ENCODE data around the gene SNX9. TPM values are rescaled to one million over a fixed set of nuclear protein-coding genes. Genes with fewer than 3 reads are reported as not detected.
A peak's percentile ranks its signal among the peaks of the same experiment; 100 is the strongest.

The SNX9 gene
- total and polyA plus RNA-seq, 2 donors (not counting 1 experiment from before 2014, with no cell fraction given) = 10.0 to 50.7 TPM

DNA sequence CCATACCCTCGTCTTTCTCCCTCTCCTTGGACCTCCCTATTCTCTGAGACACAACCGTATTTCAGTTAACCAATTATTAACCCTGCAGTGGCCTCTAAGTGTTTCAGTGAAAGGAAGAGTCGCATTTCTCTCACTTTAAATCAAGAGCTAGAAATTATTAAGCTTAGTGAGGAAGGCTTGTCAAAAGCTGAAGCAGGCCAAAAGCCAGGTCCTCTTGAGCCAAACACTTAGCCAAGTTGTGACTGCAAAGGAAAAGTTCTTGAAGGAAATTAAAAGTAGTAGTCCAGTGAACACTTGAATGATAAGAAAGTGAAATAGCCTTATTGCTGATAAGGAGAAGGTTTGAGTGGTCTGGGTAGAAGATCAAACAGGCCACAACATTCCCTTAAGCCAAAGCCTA is 58.3 kb downstream of the SNX9 start:
- H3K27ac Mint-ChIP-seq = no peak overlapping the region

DNA sequence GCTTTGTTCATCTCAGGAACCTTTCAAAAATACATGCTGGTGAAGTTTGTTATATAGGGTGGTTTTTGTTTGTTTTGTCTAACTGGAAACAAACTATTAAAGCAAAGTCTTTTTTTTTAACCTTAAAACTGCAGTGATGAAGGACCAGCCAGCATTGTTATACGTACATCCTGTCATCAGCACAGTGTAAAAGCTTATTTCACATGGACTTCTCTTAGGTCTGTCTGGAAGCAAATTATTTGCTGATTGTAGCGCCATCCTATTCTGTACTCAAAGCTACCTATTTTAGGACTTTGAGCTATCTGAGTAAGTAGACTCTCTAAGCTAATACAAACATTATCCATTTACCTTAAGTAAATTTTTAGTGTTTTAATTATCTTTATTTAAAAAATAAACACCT is 61.7 kb downstream of the SNX9 start:
- intact Hi-C loops (cut with micrococcal nuclease) = no loop called here
- DNase-seq (no peak), ATAC-seq (ENCODE audit: low read depth) (no peak)
- Histone ChIP-seq H3K4me2 (replicated peaks; ENCODE audit: low read depth, low read length, poor library complexity, severe bottlenecking) (peak overlapping the region; percentile 32), H3K36me3 (replicated peaks in 1 of 2; ENCODE audit: control extremely low read depth in 1 of 2, control insufficient read depth in 1 of 2, extremely low read depth in 1 of 2, insufficient read depth in 2 of 2, low read length in 1 of 2) (peaks cover 0 to 31% of the 10 kb centered on the region in 2 experiments), H3K27ac (ENCODE audit: low read length in 2 of 2) (peak overlapping the region; percentile 66 to 71), H3K9me3 (ENCODE audit: control extremely low read depth in 1 of 3, control insufficient read depth in 2 of 3, insufficient read depth in 1 of 3, low read length in 2 of 3) (no peaks in the 10 kb centered on the region), H3K4me1 (ENCODE audit: control insufficient read depth in 2 of 2, insufficient read depth in 2 of 2, low read length in 2 of 2) (peaks cover 16 to 19% of the 10 kb centered on the region in 2 donors), H3K4me3 (ENCODE audit: control extremely low read depth in 1 of 5, extremely low read depth in 1 of 5, insufficient read depth in 1 of 5, low read depth in 2 of 5, low read length in 4 of 5) (peak overlapping the region in 1 of 5 experiments; percentile 1), H3K79me2 (ENCODE audit: control insufficient read depth, insufficient read depth, low read length) (peaks cover 24% of the 10 kb centered on the region), H3K9ac (ENCODE audit: low read length) (no peak overlapping the region), H2AFZ (ENCODE audit: insufficient read depth, low read depth, low read length, poor library complexity, severe bottlenecking) (no peak overlapping the region), H3K27me3 (replicated peaks in 1 of 4; ENCODE audit: control extremely low read depth in 1 of 4, control insufficient read depth in 3 of 4, insufficient read depth in 4 of 4, low read length in 3 of 4) (no peaks in the 10 kb centered on the region), H4K20me1 (ENCODE audit: control insufficient read depth, insufficient read depth, low read length, poor library complexity, severe bottlenecking) (no peaks in the 10 kb centered on the region)
- no CpG with 5 or more reads among the region's 2 CpGs for WGBS (ENCODE audit: insufficient coverage)
- TF ChIP-seq, protein P1, sequence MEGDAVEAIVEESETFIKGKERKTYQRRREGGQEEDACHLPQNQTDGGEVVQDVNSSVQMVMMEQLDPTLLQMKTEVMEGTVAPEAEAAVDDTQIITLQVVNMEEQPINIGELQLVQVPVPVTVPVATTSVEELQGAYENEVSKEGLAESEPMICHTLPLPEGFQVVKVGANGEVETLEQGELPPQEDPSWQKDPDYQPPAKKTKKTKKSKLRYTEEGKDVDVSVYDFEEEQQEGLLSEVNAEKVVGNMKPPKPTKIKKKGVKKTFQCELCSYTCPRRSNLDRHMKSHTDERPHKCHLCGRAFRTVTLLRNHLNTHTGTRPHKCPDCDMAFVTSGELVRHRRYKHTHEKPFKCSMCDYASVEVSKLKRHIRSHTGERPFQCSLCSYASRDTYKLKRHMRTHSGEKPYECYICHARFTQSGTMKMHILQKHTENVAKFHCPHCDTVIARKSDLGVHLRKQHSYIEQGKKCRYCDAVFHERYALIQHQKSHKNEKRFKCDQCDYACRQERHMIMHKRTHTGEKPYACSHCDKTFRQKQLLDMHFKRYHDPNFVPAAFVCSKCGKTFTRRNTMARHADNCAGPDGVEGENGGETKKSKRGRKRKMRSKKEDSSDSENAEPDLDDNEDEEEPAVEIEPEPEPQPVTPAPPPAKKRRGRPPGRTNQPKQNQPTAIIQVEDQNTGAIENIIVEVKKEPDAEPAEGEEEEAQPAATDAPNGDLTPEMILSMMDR (IDR thresholded peaks at IDR 0.05) = no peak
- TF ChIP-seq EZH2 (IDR thresholded peaks at IDR 0.05; ENCODE audit: borderline replicate concordance, insufficient read depth, low read depth, low read length, poor library complexity, severe bottlenecking) = no peak
- no peak overlapping the region for H3K4me3 Mint-ChIP-seq
- H3K27ac Mint-ChIP-seq = no peak overlapping the region
- H3K9me3 Mint-ChIP-seq (ENCODE audit: insufficient read depth) = no peaks in the 10 kb centered on the region
- H3K27me3 Mint-ChIP-seq = no peaks in the 10 kb centered on the region
- CTCF ChIA-PET = interaction anchor here (1.0 to 4.6 kb wide), 3 partner anchors 11 to 128 kb away, joined by 3 to 30 read pairs (median 8); no protein-coding TSS in a partner anchor
- peaks cover 58% of the 10 kb centered on the region for H3K4me1 Mint-ChIP-seq
- POLR2A ChIA-PET = no interaction called here

More for the DNA sequence above, 58.3 kb downstream of the SNX9 start:
- DNase-seq = no peak
- peaks cover 3 to 19% of the 10 kb centered on the region in 2 experiments for H3K36me3 ChIP-seq (replicated peaks in 1 of 2; ENCODE audit: control extremely low read depth in 1 of 2, control insufficient read depth in 1 of 2, extremely low read depth in 1 of 2, insufficient read depth in 2 of 2, low read length in 1 of 2)
- intact Hi-C loops (cut with micrococcal nuclease) = no loop called here
- peaks cover 56% of the 10 kb centered on the region for H3K4me1 Mint-ChIP-seq
- CTCF ChIA-PET = interaction anchor here (1.2 to 11.5 kb wide), 2 partner anchors 9 to 121 kb away, joined by 7 to 340 read pairs; no protein-coding TSS in a partner anchor
- ATAC-seq (ENCODE audit: low read depth) = no peak
- H4K20me1 ChIP-seq (ENCODE audit: control insufficient read depth, insufficient read depth, low read length, poor library complexity, severe bottlenecking) = no peaks in the 10 kb centered on the region
- TF ChIP-seq, protein P1 (IDR thresholded peaks at IDR 0.05) = no peak
- no peak for TF ChIP-seq EZH2 (IDR thresholded peaks at IDR 0.05; ENCODE audit: borderline replicate concordance, insufficient read depth, low read depth, low read length, poor library complexity, severe bottlenecking)
- H3K27me3 ChIP-seq (replicated peaks in 1 of 4; ENCODE audit: control extremely low read depth in 1 of 4, control insufficient read depth in 3 of 4, insufficient read depth in 4 of 4, low read length in 3 of 4) = no peaks in the 10 kb centered on the region
- H3K27me3 Mint-ChIP-seq = no peaks in the 10 kb centered on the region
- H3K4me3 ChIP-seq (ENCODE audit: control extremely low read depth in 1 of 5, extremely low read depth in 1 of 5, insufficient read depth in 1 of 5, low read depth in 2 of 5, low read length in 4 of 5) = no peak overlapping the region
- no CpG with 5 or more reads among the region's 3 CpGs for WGBS (ENCODE audit: insufficient coverage)
- no peak overlapping the region for H3K9ac ChIP-seq (ENCODE audit: low read length)
- H2AFZ ChIP-seq (ENCODE audit: insufficient read depth, low read depth, low read length, poor library complexity, severe bottlenecking) = no peak overlapping the region
- POLR2A ChIA-PET = no interaction called here
- no peaks in the 10 kb centered on the region for H3K9me3 ChIP-seq (ENCODE audit: control extremely low read depth in 1 of 3, control insufficient read depth in 2 of 3, insufficient read depth in 1 of 3, low read length in 2 of 3)
- H3K4me1 ChIP-seq (ENCODE audit: control insufficient read depth in 2 of 2, insufficient read depth in 2 of 2, low read length in 2 of 2) = peaks cover 28 to 35% of the 10 kb centered on the region in 2 donors
- H3K79me2 ChIP-seq (ENCODE audit: control insufficient read depth, insufficient read depth, low read length) = peaks cover 44% of the 10 kb centered on the region
- H3K4me3 Mint-ChIP-seq = no peak overlapping the region
- H3K4me2 ChIP-seq (replicated peaks; ENCODE audit: low read depth, low read length, poor library complexity, severe bottlenecking) = no peak overlapping the region
- no peak overlapping the region for H3K27ac ChIP-seq (ENCODE audit: low read length in 2 of 2)
- H3K9me3 Mint-ChIP-seq (ENCODE audit: insufficient read depth) = no peaks in the 10 kb centered on the region

Data from B cell (primary cell).